ENCODE results near the gene TUG1.

Gene TUG1

GRCh38 chr22:30996462-30996861 is 27.4 kb downstream of the TUG1 start:
- no peak for DNase-seq (ENCODE audit: low read depth in 3 of 3, low spot score in 1 of 3)

GRCh38 chr22:30998329-30998728 is 29.3 kb downstream of the TUG1 start:
- DNase-seq (ENCODE audit: low read depth in 3 of 3, low spot score in 1 of 3): no peak

GRCh38 chr22:31001124-31001770 is 32.2 kb downstream of the TUG1 start:
- no peak for DNase-seq (ENCODE audit: low read depth in 3 of 3, low spot score in 1 of 3)

- no peak for DNase-seq (ENCODE audit: low read depth in 3 of 3, low spot score in 1 of 3)
Measured at GRCh38 chr22:31005535-31005934, 36.5 kb downstream of the TUG1 start.

- no peak for DNase-seq (ENCODE audit: low read depth in 3 of 3, low spot score in 1 of 3)
Measured at GRCh38 chr22:31019191-31019930, 50.3 kb downstream of the TUG1 start.

GRCh38 chr22:31020334-31020733 is 51.3 kb downstream of the TUG1 start:
- DNase-seq (ENCODE audit: low read depth in 3 of 3, low spot score in 1 of 3): no peak

- DNase-seq (ENCODE audit: low read depth in 3 of 3, low spot score in 1 of 3): no peak
Measured at GRCh38 chr22:31022516-31022915, 53.5 kb downstream of the TUG1 start.
